ENCODE data around the gene ATRNL1. TPM values are rescaled to one million over a fixed set of nuclear protein-coding genes. Genes with fewer than 3 reads are reported as not detected.

ATRNL1 gene
- total RNA-seq, 2 experiments from 2014 or later = not detected

DNA sequence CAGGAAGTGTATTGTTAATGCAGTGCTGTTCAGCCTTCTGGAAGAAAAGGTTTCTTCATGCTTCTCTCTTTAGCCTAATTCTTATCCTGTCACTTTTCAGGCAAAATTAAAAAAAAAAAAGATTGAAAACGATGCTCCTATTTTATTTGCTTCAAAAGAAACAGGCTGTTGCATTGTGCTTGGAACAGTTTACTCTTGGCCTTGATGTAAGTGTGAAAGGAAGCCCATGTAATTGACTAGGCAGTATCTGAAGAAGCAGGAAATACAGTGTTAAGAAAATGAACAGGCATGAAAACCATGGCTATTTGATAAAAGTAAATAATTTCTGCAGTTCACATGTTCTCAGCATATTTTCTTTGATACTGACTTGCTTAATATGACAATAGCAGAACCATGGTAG is 40.4 kb upstream of the ATRNL1 start:
- Histone ChIP-seq H4K20me1 (ENCODE audit: insufficient read depth, low read length) (no peaks in the 10 kb centered on the region), H3K4me2 (ENCODE audit: low read length) (no peak overlapping the region), H3K79me2 (ENCODE audit: insufficient read depth, low read depth, low read length) (no peaks in the 10 kb centered on the region), H3K4me1 (ENCODE audit: insufficient read depth, low read length, poor library complexity, severe bottlenecking) (no peaks in the 10 kb centered on the region), H3K4me3 (ENCODE audit: low read depth, low read length, poor library complexity, severe bottlenecking) (no peak overlapping the region), H2AFZ (ENCODE audit: low read length) (no peak overlapping the region), H3K9me2 (ENCODE audit: insufficient read depth, low read length) (no peaks in the 10 kb centered on the region), H3K36me3 (ENCODE audit: insufficient read depth, low read length) (no peaks in the 10 kb centered on the region), H3K9me3 (ENCODE audit: low read length) (no peaks in the 10 kb centered on the region), H3K27ac (ENCODE audit: low read depth, low read length, poor library complexity, severe bottlenecking) (no peak overlapping the region)
- ChIA-PET POLR2A (no interaction called here), CTCF (ENCODE audit: unreplicated experiment) (no interaction called here)
- no peak for DNase-seq (ENCODE audit: low spot score)
- intact Hi-C loops (cut with micrococcal nuclease; ENCODE audit: unreplicated experiment) = loop anchor here (10.0 kb wide), 1 partner anchor 178 kb away; no protein-coding TSS in a partner anchor
- BruUV-seq (replicated peaks) = no TSS peak
- TF ChIP-seq, protein P1, sequence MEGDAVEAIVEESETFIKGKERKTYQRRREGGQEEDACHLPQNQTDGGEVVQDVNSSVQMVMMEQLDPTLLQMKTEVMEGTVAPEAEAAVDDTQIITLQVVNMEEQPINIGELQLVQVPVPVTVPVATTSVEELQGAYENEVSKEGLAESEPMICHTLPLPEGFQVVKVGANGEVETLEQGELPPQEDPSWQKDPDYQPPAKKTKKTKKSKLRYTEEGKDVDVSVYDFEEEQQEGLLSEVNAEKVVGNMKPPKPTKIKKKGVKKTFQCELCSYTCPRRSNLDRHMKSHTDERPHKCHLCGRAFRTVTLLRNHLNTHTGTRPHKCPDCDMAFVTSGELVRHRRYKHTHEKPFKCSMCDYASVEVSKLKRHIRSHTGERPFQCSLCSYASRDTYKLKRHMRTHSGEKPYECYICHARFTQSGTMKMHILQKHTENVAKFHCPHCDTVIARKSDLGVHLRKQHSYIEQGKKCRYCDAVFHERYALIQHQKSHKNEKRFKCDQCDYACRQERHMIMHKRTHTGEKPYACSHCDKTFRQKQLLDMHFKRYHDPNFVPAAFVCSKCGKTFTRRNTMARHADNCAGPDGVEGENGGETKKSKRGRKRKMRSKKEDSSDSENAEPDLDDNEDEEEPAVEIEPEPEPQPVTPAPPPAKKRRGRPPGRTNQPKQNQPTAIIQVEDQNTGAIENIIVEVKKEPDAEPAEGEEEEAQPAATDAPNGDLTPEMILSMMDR (conservative IDR thresholded peaks at IDR 0.05; ENCODE audit: low read length) = no peak
- no peak for TF ChIP-seq EZH2phosphoT487 (IDR thresholded peaks at IDR 0.05; ENCODE audit: borderline replicate concordance, low read depth, low read length)

DNA sequence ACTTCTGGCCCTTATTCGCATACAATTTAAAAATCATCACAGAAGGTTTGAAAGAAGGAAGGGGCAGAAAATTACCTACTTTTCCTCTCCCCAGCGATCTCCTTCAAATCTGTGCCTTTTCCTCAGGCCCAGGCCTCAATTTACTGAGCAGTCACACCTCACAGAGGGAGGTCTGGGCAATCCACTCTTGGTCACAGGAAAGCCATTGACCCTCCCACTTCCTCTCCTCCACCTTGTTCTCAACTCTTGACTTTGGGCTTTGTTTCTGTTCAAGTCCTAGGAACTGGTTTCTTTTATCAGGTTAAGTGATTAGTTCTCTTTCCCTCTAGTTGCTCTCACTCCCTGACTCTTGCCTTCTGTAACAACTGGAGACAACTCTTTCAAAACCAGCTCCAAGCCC is 37.0 kb upstream of the ATRNL1 start:
- Histone ChIP-seq H3K4me2 (ENCODE audit: low read length) (no peak overlapping the region), H3K9me2 (ENCODE audit: insufficient read depth, low read length) (no peaks in the 10 kb centered on the region), H3K27ac (ENCODE audit: low read depth, low read length, poor library complexity, severe bottlenecking) (no peak overlapping the region), H3K4me1 (ENCODE audit: insufficient read depth, low read length, poor library complexity, severe bottlenecking) (no peaks in the 10 kb centered on the region), H2AFZ (ENCODE audit: low read length) (no peak overlapping the region), H3K79me2 (ENCODE audit: insufficient read depth, low read depth, low read length) (no peaks in the 10 kb centered on the region), H4K20me1 (ENCODE audit: insufficient read depth, low read length) (no peaks in the 10 kb centered on the region), H3K9me3 (ENCODE audit: low read length) (no peaks in the 10 kb centered on the region), H3K4me3 (ENCODE audit: low read depth, low read length, poor library complexity, severe bottlenecking) (no peak overlapping the region), H3K36me3 (ENCODE audit: insufficient read depth, low read length) (no peaks in the 10 kb centered on the region)
- TF ChIP-seq, protein P1 (conservative IDR thresholded peaks at IDR 0.05; ENCODE audit: low read length) = no peak
- TF ChIP-seq EZH2phosphoT487 (IDR thresholded peaks at IDR 0.05; ENCODE audit: borderline replicate concordance, low read depth, low read length) = no peak
- ChIA-PET CTCF (ENCODE audit: unreplicated experiment) (no interaction called here), POLR2A (interaction anchor here (0.7 kb wide), 1 partner anchor 145 kb away, joined by 7 read pairs; no protein-coding TSS in a partner anchor)
- intact Hi-C loops (cut with micrococcal nuclease; ENCODE audit: unreplicated experiment) = loop anchor here (10.0 kb wide), 1 partner anchor 181 kb away; no protein-coding TSS in a partner anchor
- DNase-seq (ENCODE audit: low spot score) = no peak
- no TSS peak for BruUV-seq (replicated peaks)

DNA sequence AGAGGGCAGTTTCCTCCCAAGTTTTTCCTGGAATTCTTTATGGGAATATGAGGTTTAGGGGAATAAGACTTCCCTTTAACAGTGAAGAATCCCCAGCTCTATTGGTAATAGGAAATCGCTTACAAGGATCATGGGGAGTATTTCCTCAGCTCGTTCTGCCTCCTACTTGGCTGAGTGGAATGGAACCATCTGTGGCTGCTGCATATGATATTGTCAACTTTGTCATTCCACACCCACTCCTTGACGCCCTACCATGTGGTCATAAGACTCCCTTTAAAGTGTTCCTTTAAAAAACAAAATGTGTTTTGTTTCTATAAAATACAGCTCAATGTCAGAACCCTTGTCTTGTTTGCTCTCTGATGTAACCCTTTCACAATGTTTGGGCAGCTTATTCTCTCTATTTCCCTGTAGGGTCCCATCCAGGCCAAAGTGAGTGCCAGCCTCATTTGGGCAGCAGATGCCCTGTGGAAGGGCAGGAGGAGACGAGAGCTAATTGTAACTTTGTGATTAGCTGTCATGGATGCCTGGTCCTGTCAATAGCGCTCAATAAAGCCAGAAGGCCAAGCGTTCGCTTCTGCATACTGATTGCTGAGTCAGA is 33.8 kb upstream of the ATRNL1 start:
- Histone ChIP-seq H4K20me1 (ENCODE audit: insufficient read depth, low read length) (no peaks in the 10 kb centered on the region), H3K4me3 (ENCODE audit: low read depth, low read length, poor library complexity, severe bottlenecking) (no peak overlapping the region), H3K36me3 (ENCODE audit: insufficient read depth, low read length) (no peaks in the 10 kb centered on the region), H3K4me1 (ENCODE audit: insufficient read depth, low read length, poor library complexity, severe bottlenecking) (no peaks in the 10 kb centered on the region), H3K79me2 (ENCODE audit: insufficient read depth, low read depth, low read length) (no peaks in the 10 kb centered on the region), H3K27ac (ENCODE audit: low read depth, low read length, poor library complexity, severe bottlenecking) (no peak overlapping the region), H3K4me2 (ENCODE audit: low read length) (no peak overlapping the region), H3K9me3 (ENCODE audit: low read length) (no peaks in the 10 kb centered on the region), H3K9me2 (ENCODE audit: insufficient read depth, low read length) (no peaks in the 10 kb centered on the region), H2AFZ (ENCODE audit: low read length) (no peak overlapping the region)
- intact Hi-C loops (cut with micrococcal nuclease; ENCODE audit: unreplicated experiment) = loop anchor here (10.0 kb wide), 1 partner anchor 185 kb away; no protein-coding TSS in a partner anchor
- no TSS peak for BruUV-seq (replicated peaks)
- DNase-seq (ENCODE audit: low spot score) = no peak
- TF ChIP-seq EZH2phosphoT487 (IDR thresholded peaks at IDR 0.05; ENCODE audit: borderline replicate concordance, low read depth, low read length) = no peak
- TF ChIP-seq, protein P1 (conservative IDR thresholded peaks at IDR 0.05; ENCODE audit: low read length) = no peak
- ChIA-PET CTCF (ENCODE audit: unreplicated experiment) (no interaction called here), POLR2A (interaction anchor here (0.5 to 1.4 kb wide), 3 partner anchors 9 to 710 kb away, joined by 4 to 5 read pairs (median 4); no protein-coding TSS in a partner anchor)
